Heart right ventricle (tissue), 16 donors: Measurements from ENCODE around the gene PTPRM. TPM values are rescaled to one million over a fixed set of nuclear protein-coding genes. Genes with fewer than 3 reads are reported as not detected.

Experiments
- ATAC-seq, 8 donors: fragments of 200-7000 bp; cut with Tn5 transposase; one replicate each; pipeline ENCODE4 v1.9.1; 2020; ENCODE audit warnings: mild to moderate bottlenecking in 8 of 8, moderate library complexity in 8 of 8, moderate number of reproducible peaks in 1 of 8
- DNase-seq, 2 donors: peaks; one replicate each; pipeline ENCODE4 v3.0.0-alpha.2; 2020
- H3K27ac ChIP-seq, 10 donors: fragments of 200-600 bp; sonication (generic) in 2 of 10; one replicate each; pipeline versions ENCODE4 v1.5.0 to v1.8.0; 2020 to 2022; ENCODE audit warnings: mild to moderate bottlenecking in 3 of 10
- H3K27me3 ChIP-seq, 7 donors: fragments of 200-600 bp; one replicate each; pipeline ENCODE4 v1.8.0; 2021 to 2022; ENCODE audit warnings: mild to moderate bottlenecking in 2 of 7
- H3K36me3 ChIP-seq, 9 donors: fragments of 200-600 bp; sonication (generic) in 1 of 9; one replicate each; pipeline versions ENCODE4 v1.5.0 to v1.8.0; 2020 to 2022; ENCODE audit warnings: mild to moderate bottlenecking in 2 of 9
- H3K4me1 ChIP-seq, 9 donors: fragments of 200-600 bp; sonication (generic) in 1 of 9; one replicate each; pipeline versions ENCODE4 v1.5.0 to v1.8.0; 2020 to 2022; ENCODE audit warnings: mild to moderate bottlenecking in 4 of 9
- H3K4me3 ChIP-seq, 10 donors: fragments of 200-600 bp; sonication (generic) in 2 of 10; one replicate each; pipeline versions ENCODE4 v1.5.0 to v1.8.0; 2020 to 2022; ENCODE audit warnings: mild to moderate bottlenecking in 7 of 10, moderate library complexity in 2 of 10
- H3K9me3 ChIP-seq, 11 donors: fragments of 200-600 bp in 10 of 11; sonication (generic) in 2 of 11; one replicate each; pipeline versions ENCODE4 v1.5.0 to v1.8.0; 2013 to 2022; ENCODE audit warnings: mild to moderate bottlenecking in 2 of 11, control low read depth in 1 of 11, moderate library complexity in 1 of 11
- CTCF ChIP-seq, 9 donors: fragments of 200-600 bp; sonication (generic) in 2 of 9; IDR thresholded peaks; one replicate each; pipeline versions ENCODE4 v1.5.0 to v1.8.0; 2021 to 2022; ENCODE audit warnings: antibody characterized with exemption in 9 of 9, mild to moderate bottlenecking in 5 of 9, moderate library complexity in 1 of 9
- WGBS, 2 donors: extraction: QIAGEN DNeasy Blood & Tissue Kit; methylation state at CpG; one replicate each; pipeline ENCODE4 v1.1.7; 2013; ENCODE audit warnings: inconsistent platforms in 1 of 2; 5-methylcytosine and 5-hydroxymethylcytosine counted together
- intact Hi-C, 10 donors: fragments of 100-400 bp; cut with DNase I; formaldehyde crosslinking; loops; one replicate each; pipeline versions ENCODE4 v1.11.1 to v1.14.2; 2022
- polyA plus RNA-seq, 2 donors: library from polyadenylated mRNA; stranded (reverse); fragments of 200-250 nt; gene quantifications; one replicate each; pipeline ENCODE4 v1.2.3, GENCODE V29; 2013
- total RNA-seq, 10 donors: library from RNA; stranded (reverse); fragmentation: NEBNext Ultra II Directional in 3 of 10; extraction: Animal tissue kit (Norgen Biotek cat#: 25700) in 3 of 10; gene quantifications; one replicate each; pipeline versions ENCODE4 v1.2.1 to v1.2.4, GENCODE V29; 2021 to 2023
- donor health status: Arrhythmogenic right ventricular cardiomyopathy.
- donor health status: ischemic (EF 13 %, LVEDD 7.1; RV severe dilation, severe dysfunction).
- donor health status: healthy with polysubstance abuse.
- donor health status: DM: no; HTN: yes; CAD: no.
- donor health status: DM: no; HTN: no; CAD: no.
- donor health status: ischemic (EF 25% LVEDD 6.9; RV normal size, moderate dysfunction).
- donor health status: ischemic (EF 25% LVEDD 5.7; RV mildly dilated, moderate dysfunction).
- donor health status: healthy.
- donor health status: DM: yes; HTN: yes; CAD: no.
- donor health status: Ischemic cardiomyopathy.
- donor health status: ischemic (EF 35%, LVEDD 5.7; RV mildly dilated, moderate dysfunction).
- donor health status: nonischemic (EF 11% LVEDD 7.7; RV severe dilation, severe dysfunction).
- donor health status: DM: yes; HTN: yes; CAD: no.
- donor health status: PGD.
- donor health status: ischemic (EF 29% LVEDD 5.4; RV normal size, mild dysfunction).
- donor health status: nonischemic (EF 23%, LVEDD 6.1; RV moderate dilation, normal function).

Gene PTPRM
- total and polyA plus RNA-seq, 12 donors = 81.7 to 170 (median 132) TPM

- ATAC-seq (peak in 4 of 8 donors; percentile 33 to 85 (median 59)), DNase-seq (no peak)
- Histone ChIP-seq H3K4me1 (peaks cover 0 to 60% (median 43%) of the 10 kb centered on the region in 9 donors), H3K4me3 (no peak overlapping the region), H3K27me3 (no peaks in the 10 kb centered on the region), H3K36me3 (no peaks in the 10 kb centered on the region), H3K9me3 (peaks cover 0 to 9% (median 0%) of the 10 kb centered on the region in 11 donors), H3K27ac (peak overlapping the region in 7 of 10 donors; percentile 3 to 56 (median 5))
- intact Hi-C loops = no loop called here
- TF ChIP-seq CTCF (IDR thresholded peaks at IDR 0.05) = no peak
- WGBS, 2 donors = 65 to 72% methylated on average over 6 of the region's 6 CpGs
Observed at GRCh38 chr18:7878265-7879211, 311.4 kb downstream of the PTPRM start.

GRCh38 chr18:7879717-7880116 lies 312.6 kb downstream of the PTPRM start:
- Histone ChIP-seq H3K4me3 (no peak overlapping the region), H3K27me3 (no peaks in the 10 kb centered on the region), H3K9me3 (peaks cover 0 to 9% (median 0%) of the 10 kb centered on the region in 11 donors), H3K27ac (peak overlapping the region in 2 of 10 donors; percentile 21 to 56), H3K4me1 (peaks cover 0 to 67% (median 40%) of the 10 kb centered on the region in 9 donors), H3K36me3 (no peaks in the 10 kb centered on the region)
- intact Hi-C loops = loop anchor here in 1 of 10 donors (10.0 kb wide), 1 partner anchor 315 kb away; the partner anchor contains the start of gene PTPRM
- 75 to 81% methylated on average over 4 of the region's 4 CpGs for WGBS, 2 donors
- TF ChIP-seq CTCF (IDR thresholded peaks at IDR 0.05) = no peak
- no peak for DNase-seq
- ATAC-seq = no peak

- ATAC-seq = peak in 3 of 8 donors; percentile 15 to 42 (median 34)
- WGBS, 2 donors = 62 to 73% methylated on average over 5 of the region's 5 CpGs
- no peaks in the 10 kb centered on the region for H3K9me3 ChIP-seq
- no peak overlapping the region for H3K27ac ChIP-seq
- H3K27me3 ChIP-seq = no peaks in the 10 kb centered on the region
- H3K4me1 ChIP-seq = peaks cover 0 to 63% (median 25%) of the 10 kb centered on the region in 9 donors
- peaks cover 0 to 19% (median 0%) of the 10 kb centered on the region in 9 donors for H3K36me3 ChIP-seq
- intact Hi-C loops = loop anchor here in 1 of 10 donors (10.0 kb wide), 1 partner anchor 321 kb away; the partner anchor contains the start of gene PTPRM
- no peak for TF ChIP-seq CTCF (IDR thresholded peaks at IDR 0.05)
- DNase-seq = no peak
- H3K4me3 ChIP-seq = no peak overlapping the region
Observed at GRCh38 chr18:7885865-7886264, 318.7 kb downstream of the PTPRM start.

GRCh38 chr18:7886436-7886835 lies 319.3 kb downstream of the PTPRM start:
- peaks cover 0 to 58% (median 20%) of the 10 kb centered on the region in 9 donors for H3K4me1 ChIP-seq
- no peak overlapping the region for H3K4me3 ChIP-seq
- ATAC-seq (no peak), DNase-seq (no peak)
- no peaks in the 10 kb centered on the region for H3K9me3 ChIP-seq
- no peaks in the 10 kb centered on the region for H3K27me3 ChIP-seq
- intact Hi-C loops = loop anchor here in 1 of 10 donors (10.0 kb wide), 1 partner anchor 322 kb away; the partner anchor contains the start of gene PTPRM
- 95 to 96% methylated on average over 2 of the region's 2 CpGs for WGBS, 2 donors
- peaks cover 0 to 19% (median 0%) of the 10 kb centered on the region in 9 donors for H3K36me3 ChIP-seq
- TF ChIP-seq CTCF (IDR thresholded peaks at IDR 0.05) = no peak
- no peak overlapping the region for H3K27ac ChIP-seq
